BJ (cell line): ENCODE measurements around the gene TM4SF1. TPM values are rescaled to one million over a fixed set of nuclear protein-coding genes. Genes with fewer than 3 reads are reported as not detected.

Experiments
- CTCF ChIA-PET: fragments of 350-600 bp; formaldehyde crosslinking; extraction: SDS; loops from one replicate; lab custom pipeline; 2021; ENCODE audit warnings: antibody characterized with exemption, inconsistent platforms; lab: Yijun Ruan, JAX
- POLR2A ChIA-PET: fragments of 300-600 bp; sonication (Branson Sonifier 250); formaldehyde crosslinking; extraction: SDS; loops from one replicate; lab custom pipeline; 2021; ENCODE audit warnings: antibody characterized with exemption; lab: Charles Lee
- DNase-seq: peaks from one replicate; pipeline ENCODE4 v3.0.0-alpha.2; 2011; ENCODE audit warnings: low read depth
- H3K27me3 ChIP-seq: 2 replicates; pipeline ENCODE4 v1.6.0; 2011; ENCODE audit warnings: low read length; ENCODE audit not compliant: control insufficient read depth, insufficient read depth
- H3K36me3 ChIP-seq: 2 replicates; pipeline ENCODE4 v1.5.1; 2011; ENCODE audit warnings: low read length; ENCODE audit not compliant: control insufficient read depth, insufficient read depth
- H3K4me3 ChIP-seq: 2 replicates; pipeline ENCODE4 v1.5.1; 2011; ENCODE audit warnings: low read depth, mild to moderate bottlenecking, control low read depth, low read length
- polyA plus RNA-seq: library from polyadenylated mRNA; depleted of rRNA; stranded (reverse); fragments of >200 nt; gene quantifications from 2 replicates; pipeline ENCODE4 v1.2.3, GENCODE V29; 2011
- TF ChIP-seq, protein P1 (sequence below): IDR thresholded peaks from 2 replicates; pipeline ENCODE4 v1.5.1; 2011; ENCODE audit warnings: low read depth, mild to moderate bottlenecking, control low read depth, inconsistent platforms, low read length, moderate library complexity; ENCODE audit not compliant: insufficient read depth

The TM4SF1 gene
- polyA plus RNA-seq, 1 experiment = 48.0 TPM

DNA sequence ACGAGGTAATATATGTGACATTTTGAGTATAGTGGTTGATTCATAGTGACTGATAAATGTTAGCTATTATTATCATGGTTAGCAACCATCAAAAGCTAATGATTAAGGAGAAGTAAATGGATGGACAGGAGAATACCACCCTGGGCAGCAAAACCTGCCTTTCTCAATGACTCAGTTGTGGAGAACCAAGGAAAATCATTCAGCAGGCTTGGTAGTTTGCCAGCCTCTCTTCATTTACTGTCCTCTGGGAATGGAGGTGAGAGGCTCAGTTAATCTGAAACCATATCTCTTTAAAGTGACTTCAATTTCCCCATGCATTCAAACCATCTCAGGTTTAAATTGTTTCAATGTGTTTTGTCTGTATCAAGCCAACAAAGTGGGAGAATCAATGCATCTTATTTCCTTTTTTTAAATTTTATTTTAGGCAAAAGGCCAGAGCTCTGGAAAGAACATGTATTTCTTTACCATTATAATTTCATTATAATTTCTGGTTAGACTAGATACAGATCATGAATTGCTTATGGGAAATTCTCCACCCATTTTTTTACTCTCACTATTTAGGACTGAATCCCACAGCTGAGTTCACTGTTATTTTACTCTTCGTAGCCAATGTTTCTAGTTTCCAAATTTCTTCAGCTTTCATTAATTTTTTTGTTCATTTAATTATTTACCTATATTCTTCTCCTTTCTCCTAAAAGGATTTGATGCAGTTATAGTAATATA lies 46.7 kb downstream of the TM4SF1 start:
- CTCF ChIA-PET = interaction anchor here (0.6 to 1.3 kb wide), 3 partner anchors 12 to 150 kb away, joined by 3 to 4 read pairs (median 4); no protein-coding TSS in a partner anchor

DNA sequence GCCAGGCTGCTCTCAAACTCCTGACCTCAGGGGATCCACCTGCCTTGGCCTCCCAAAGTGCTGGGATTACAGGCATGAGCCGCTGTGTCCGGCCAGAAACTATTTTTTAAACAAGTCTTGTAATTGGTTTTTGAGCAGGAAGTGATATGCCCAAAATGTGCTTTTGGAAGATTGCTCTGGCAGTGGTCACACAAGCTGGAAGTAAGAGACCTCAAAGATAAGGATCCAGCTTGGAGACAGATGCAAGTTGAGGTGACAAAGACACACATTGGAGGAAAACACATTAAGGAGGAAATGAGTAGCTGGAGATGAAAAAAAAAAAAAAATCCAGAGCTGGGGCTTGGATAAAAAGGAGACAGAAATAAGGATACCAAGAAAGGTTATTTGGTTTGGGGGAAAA lies 50.3 kb downstream of the TM4SF1 start:
- CTCF ChIA-PET = interaction anchor here (0.8 to 1.9 kb wide), 3 partner anchors 13 to 154 kb away, joined by 3 to 5 read pairs (median 4); no protein-coding TSS in a partner anchor
- TF ChIP-seq, protein P1, sequence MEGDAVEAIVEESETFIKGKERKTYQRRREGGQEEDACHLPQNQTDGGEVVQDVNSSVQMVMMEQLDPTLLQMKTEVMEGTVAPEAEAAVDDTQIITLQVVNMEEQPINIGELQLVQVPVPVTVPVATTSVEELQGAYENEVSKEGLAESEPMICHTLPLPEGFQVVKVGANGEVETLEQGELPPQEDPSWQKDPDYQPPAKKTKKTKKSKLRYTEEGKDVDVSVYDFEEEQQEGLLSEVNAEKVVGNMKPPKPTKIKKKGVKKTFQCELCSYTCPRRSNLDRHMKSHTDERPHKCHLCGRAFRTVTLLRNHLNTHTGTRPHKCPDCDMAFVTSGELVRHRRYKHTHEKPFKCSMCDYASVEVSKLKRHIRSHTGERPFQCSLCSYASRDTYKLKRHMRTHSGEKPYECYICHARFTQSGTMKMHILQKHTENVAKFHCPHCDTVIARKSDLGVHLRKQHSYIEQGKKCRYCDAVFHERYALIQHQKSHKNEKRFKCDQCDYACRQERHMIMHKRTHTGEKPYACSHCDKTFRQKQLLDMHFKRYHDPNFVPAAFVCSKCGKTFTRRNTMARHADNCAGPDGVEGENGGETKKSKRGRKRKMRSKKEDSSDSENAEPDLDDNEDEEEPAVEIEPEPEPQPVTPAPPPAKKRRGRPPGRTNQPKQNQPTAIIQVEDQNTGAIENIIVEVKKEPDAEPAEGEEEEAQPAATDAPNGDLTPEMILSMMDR = no peak
- no peaks in the 10 kb centered on the region for H3K36me3 ChIP-seq
- no peak overlapping the region for H3K4me3 ChIP-seq
- no peaks in the 10 kb centered on the region for H3K27me3 ChIP-seq
- no peak for DNase-seq
- POLR2A ChIA-PET = no interaction called here

More for the DNA sequence above, 46.7 kb downstream of the TM4SF1 start:
- POLR2A ChIA-PET = no interaction called here
- Histone ChIP-seq H3K27me3 (no peaks in the 10 kb centered on the region), H3K36me3 (no peaks in the 10 kb centered on the region), H3K4me3 (no peak overlapping the region)
- TF ChIP-seq, protein P1 = no peak
- DNase-seq = no peak

DNA sequence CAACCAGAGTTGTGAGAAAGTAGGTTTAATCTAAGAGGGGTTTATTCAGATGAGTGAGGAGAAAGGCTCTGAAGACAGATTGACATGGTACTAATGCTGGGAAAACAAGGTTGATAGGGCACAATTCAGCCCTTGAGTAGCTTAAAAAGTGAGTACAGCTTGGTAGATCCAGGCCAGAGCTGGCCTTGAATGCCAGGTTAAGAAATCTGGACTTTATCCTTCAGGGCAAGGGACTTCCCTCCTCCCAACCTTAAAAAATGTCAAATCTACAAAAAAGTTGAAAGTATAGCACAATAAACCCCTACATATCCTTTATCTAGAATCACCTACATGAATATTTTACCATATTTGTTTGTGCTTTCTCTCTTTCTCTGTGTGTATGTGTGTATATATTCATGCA lies 51.9 kb downstream of the TM4SF1 start:
- ChIA-PET POLR2A (no interaction called here), CTCF (interaction anchor here (0.6 to 1.7 kb wide), 4 partner anchors 8 to 257 kb away, joined by 3 to 9 read pairs (median 4); partner anchors contain the start of gene TM4SF18)
- DNase-seq = no peak
- TF ChIP-seq, protein P1 = no peak
- Histone ChIP-seq H3K4me3 (no peak overlapping the region), H3K27me3 (no peaks in the 10 kb centered on the region), H3K36me3 (no peaks in the 10 kb centered on the region)

DNA sequence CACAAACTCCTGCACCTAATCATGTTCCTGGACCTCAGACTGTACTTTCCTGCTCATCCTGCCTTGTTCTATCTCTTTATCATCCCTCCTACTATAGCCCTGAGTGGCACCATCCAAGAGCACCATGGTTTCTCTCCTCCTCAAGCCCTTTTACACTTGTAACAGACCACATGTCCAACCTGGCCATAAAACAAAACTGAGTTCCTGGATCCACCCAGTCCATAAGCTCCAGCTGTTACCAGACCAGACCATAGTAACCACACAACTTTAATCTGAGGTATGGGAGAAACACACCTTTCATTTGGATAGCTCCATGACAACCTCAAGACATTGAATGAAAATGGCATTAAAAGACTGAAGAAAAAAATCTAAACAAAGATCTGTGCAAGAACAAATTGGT lies 53.1 kb downstream of the TM4SF1 start:
- ChIA-PET POLR2A (no interaction called here), CTCF (interaction anchor here (0.6 to 1.8 kb wide), 3 partner anchors 9 to 204 kb away, joined by 3 to 9 read pairs (median 4); no protein-coding TSS in a partner anchor)
- DNase-seq = no peak
- H3K36me3 ChIP-seq = no peaks in the 10 kb centered on the region
- H3K4me3 ChIP-seq = no peak overlapping the region
- no peaks in the 10 kb centered on the region for H3K27me3 ChIP-seq
- TF ChIP-seq, protein P1 = no peak

DNA sequence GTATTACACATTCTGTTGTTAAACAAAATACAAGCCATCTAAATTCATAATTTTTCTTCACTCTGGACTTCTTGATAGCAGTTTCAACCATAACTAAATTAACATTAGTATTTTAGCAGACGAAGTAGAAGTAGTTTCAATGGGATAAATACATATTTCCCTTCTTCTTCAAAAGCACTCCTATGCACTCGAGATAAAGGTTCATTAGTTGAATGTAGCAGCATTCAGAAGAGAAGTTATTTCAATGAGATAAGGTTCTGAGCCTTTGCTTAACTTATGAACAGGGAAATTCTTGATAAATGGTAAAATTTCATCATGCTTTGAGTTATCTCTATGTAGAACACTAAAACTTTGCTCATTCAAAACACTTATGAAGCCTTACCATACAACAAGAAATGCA lies 55.8 kb downstream of the TM4SF1 start:
- CTCF ChIA-PET = no interaction called here
- Histone ChIP-seq H3K27me3 (no peaks in the 10 kb centered on the region), H3K36me3 (no peaks in the 10 kb centered on the region), H3K4me3 (no peak overlapping the region)
- TF ChIP-seq, protein P1 = no peak
- no peak for DNase-seq
- POLR2A ChIA-PET = no interaction called here
